Osteocyte (in vitro differentiated cells): ENCODE data around the gene JMJD7. TPM values are rescaled to one million over a fixed set of nuclear protein-coding genes. Genes with fewer than 3 reads are reported as not detected.

Experiments used
- DNase-seq: peaks from one replicate; pipeline ENCODE4 v3.0.0; 2021; ENCODE audit warnings: mixed read lengths; ENCODE audit not compliant: unreplicated experiment; ENCODE audit errors: extremely low spot score
- H3K27ac Mint-ChIP-seq: one replicate; pipeline ENCODE4 v1.8.0; 2021; ENCODE audit warnings: mild to moderate bottlenecking, mixed read lengths; ENCODE audit not compliant: unreplicated experiment
- H3K27me3 Mint-ChIP-seq: one replicate; pipeline ENCODE4 v1.8.0; 2021; ENCODE audit warnings: mixed read lengths; ENCODE audit not compliant: unreplicated experiment
- H3K36me3 Mint-ChIP-seq: one replicate; pipeline ENCODE4 v1.8.0; 2021; ENCODE audit warnings: mixed read lengths; ENCODE audit not compliant: unreplicated experiment
- H3K4me1 Mint-ChIP-seq: one replicate; pipeline ENCODE4 v1.8.0; 2021; ENCODE audit warnings: mixed read lengths; ENCODE audit not compliant: unreplicated experiment
- H3K4me3 Mint-ChIP-seq: one replicate; pipeline ENCODE4 v1.8.0; 2021; ENCODE audit warnings: mild to moderate bottlenecking, moderate library complexity, mixed read lengths; ENCODE audit not compliant: unreplicated experiment
- H3K9me3 Mint-ChIP-seq: one replicate; pipeline ENCODE4 v1.8.0; 2021; ENCODE audit warnings: mixed read lengths; ENCODE audit not compliant: unreplicated experiment
- CTCF ChIP-seq: fragments of 200-600 bp; sonication (generic); IDR thresholded peaks from 2 replicates; pipeline ENCODE4 v1.5.0; 2021; ENCODE audit warnings: antibody characterized with exemption, mild to moderate bottlenecking, moderate library complexity
- total RNA-seq: library from RNA; stranded (reverse); gene quantifications from 2 replicates; pipeline ENCODE4 v1.2.1, GENCODE V29; 2021

Gene JMJD7
- total RNA-seq, 1 donor from 2014 or later = 14.0 TPM

DNA sequence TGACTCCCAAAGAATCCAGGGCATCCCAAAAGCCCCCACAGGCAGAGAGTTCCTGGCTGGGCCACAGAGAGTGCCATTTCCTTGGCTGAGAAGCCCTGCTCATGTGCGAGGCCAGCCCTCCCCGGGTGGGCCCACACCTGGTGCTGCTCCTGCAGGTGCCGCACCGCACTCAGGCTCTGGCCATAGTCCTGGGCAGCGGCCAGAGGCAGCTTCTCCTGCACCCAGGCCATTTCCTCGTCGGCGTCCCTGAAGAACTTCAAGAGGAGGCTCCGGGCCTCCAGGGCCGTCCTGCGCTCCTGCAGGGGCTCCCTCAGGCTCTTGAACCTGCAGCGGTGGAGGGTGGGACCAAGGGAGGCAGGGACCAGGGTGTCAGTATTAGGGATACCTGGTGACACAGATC lies 28.8 kb downstream of the JMJD7 start:
- Mint-ChIP-seq H3K27ac (no peak overlapping the region), H3K27me3 (no peaks in the 10 kb centered on the region), H3K9me3 (no peaks in the 10 kb centered on the region), H3K4me1 (no peaks in the 10 kb centered on the region), H3K4me3 (no peak overlapping the region), H3K36me3 (no peaks in the 10 kb centered on the region)
- no peak for TF ChIP-seq CTCF
- no peak for DNase-seq

GRCh38 chr15:41857316-41857715 lies 29.4 kb downstream of the JMJD7 start:
- no peaks in the 10 kb centered on the region for H3K36me3 Mint-ChIP-seq
- DNase-seq = no peak
- no peak overlapping the region for H3K4me3 Mint-ChIP-seq
- no peaks in the 10 kb centered on the region for H3K4me1 Mint-ChIP-seq
- TF ChIP-seq CTCF = no peak
- H3K27ac Mint-ChIP-seq = no peak overlapping the region
- no peaks in the 10 kb centered on the region for H3K27me3 Mint-ChIP-seq
- H3K9me3 Mint-ChIP-seq = no peaks in the 10 kb centered on the region

GRCh38 chr15:41858756-41859155 lies 30.9 kb downstream of the JMJD7 start:
- Mint-ChIP-seq H3K4me1 (no peaks in the 10 kb centered on the region), H3K9me3 (no peaks in the 10 kb centered on the region), H3K4me3 (no peak overlapping the region), H3K36me3 (no peaks in the 10 kb centered on the region), H3K27ac (no peak overlapping the region), H3K27me3 (no peaks in the 10 kb centered on the region)
- TF ChIP-seq CTCF = no peak
- DNase-seq = no peak

- Mint-ChIP-seq H3K27ac (no peak overlapping the region), H3K36me3 (no peaks in the 10 kb centered on the region), H3K4me1 (no peaks in the 10 kb centered on the region), H3K4me3 (no peak overlapping the region), H3K9me3 (no peaks in the 10 kb centered on the region), H3K27me3 (no peaks in the 10 kb centered on the region)
- TF ChIP-seq CTCF = no peak
- no peak for DNase-seq
Observed at GRCh38 chr15:41860049-41860828, 32.3 kb downstream of the JMJD7 start.

DNA sequence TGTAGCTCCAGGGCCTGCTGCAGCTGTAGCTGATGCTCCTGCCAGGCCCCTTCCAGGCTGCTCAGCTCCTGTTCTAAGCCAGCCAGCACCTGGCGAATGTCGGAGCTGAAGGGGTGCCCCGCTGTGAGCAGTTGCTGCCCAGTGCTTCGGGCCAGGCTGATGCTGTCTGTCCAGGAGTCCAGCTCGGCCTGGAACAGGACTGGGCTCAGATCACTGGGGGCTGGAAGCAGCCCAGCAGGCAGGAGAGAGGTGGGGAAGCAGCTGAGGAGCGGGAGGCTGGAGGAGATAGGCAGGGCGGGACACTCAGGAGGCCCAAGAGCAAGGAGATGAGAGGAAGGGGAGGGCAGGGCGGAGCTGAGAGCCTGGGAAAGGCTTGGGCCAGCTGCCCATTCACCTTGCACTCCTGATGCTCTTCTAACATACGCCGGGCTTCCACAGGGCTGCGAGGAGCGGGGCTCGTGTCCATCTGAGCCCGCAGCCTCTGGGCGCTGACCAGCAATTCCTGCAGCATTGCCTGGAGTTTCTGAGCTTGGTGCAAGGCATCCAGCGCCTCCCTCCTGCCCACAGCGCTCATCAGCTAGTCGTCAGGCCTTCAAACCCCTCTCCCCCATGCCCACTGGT lies 34.0 kb downstream of the JMJD7 start:
- H3K27me3 Mint-ChIP-seq = no peaks in the 10 kb centered on the region
- H3K9me3 Mint-ChIP-seq = no peaks in the 10 kb centered on the region
- no peak overlapping the region for H3K4me3 Mint-ChIP-seq
- no peak for DNase-seq
- no peaks in the 10 kb centered on the region for H3K36me3 Mint-ChIP-seq
- no peak for TF ChIP-seq CTCF
- H3K4me1 Mint-ChIP-seq = no peaks in the 10 kb centered on the region
- no peak overlapping the region for H3K27ac Mint-ChIP-seq
